A204.1 (cell line): ENCODE results near the gene CBY2.
"Not testable (repeated sequence)": the region's sequence is repeated elsewhere in the genome, so short reads cannot be mapped to it uniquely, and the experiment has no call there.

Experiments used
- FAIRE-seq: peaks from 2 replicates; lab custom pipeline; 2012; peaks lifted over from hg19 to GRCh38; lab: Jason Lieb, UNC

The CBY2 gene

DNA sequence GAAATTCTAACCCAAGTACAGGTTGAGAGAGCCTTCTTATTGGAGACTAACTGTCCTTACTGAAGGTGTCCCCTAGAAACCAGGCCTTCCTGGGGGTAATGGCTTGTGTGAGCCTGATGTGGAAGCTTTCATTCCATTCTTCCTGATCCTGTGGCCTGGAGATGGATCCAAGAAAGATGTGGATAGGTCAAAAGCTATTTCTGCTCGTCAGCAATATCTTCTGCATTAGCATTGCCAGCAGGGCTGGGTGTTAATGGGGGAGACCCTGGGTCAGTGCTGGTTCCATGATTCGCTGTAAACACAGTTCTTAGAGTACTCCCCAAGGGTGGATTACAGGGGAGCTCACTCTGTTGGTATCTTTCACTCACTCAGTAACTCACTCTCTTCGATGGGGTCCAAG is 42.9 kb downstream of the CBY2 start:
- no peak for FAIRE-seq

DNA sequence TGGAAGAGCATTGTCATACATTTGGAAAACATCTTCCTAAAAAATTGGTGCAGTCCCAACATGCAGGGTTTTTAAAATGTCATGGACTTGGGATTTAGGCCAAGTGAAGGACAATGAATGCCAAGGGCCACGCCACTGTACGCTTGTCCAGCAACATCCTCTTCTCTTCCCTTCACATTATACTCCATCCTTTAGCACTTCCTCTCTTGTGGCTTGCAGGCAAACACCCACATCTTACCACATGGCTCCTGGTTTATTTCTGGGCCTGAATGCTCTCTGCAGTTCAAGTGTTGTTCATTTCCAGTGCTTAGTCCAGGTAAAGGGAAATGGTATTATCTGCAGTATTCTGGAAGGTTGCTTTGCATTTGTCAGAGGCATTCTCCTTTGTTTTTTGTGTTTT is 45.0 kb downstream of the CBY2 start:
- FAIRE-seq = no peak

DNA sequence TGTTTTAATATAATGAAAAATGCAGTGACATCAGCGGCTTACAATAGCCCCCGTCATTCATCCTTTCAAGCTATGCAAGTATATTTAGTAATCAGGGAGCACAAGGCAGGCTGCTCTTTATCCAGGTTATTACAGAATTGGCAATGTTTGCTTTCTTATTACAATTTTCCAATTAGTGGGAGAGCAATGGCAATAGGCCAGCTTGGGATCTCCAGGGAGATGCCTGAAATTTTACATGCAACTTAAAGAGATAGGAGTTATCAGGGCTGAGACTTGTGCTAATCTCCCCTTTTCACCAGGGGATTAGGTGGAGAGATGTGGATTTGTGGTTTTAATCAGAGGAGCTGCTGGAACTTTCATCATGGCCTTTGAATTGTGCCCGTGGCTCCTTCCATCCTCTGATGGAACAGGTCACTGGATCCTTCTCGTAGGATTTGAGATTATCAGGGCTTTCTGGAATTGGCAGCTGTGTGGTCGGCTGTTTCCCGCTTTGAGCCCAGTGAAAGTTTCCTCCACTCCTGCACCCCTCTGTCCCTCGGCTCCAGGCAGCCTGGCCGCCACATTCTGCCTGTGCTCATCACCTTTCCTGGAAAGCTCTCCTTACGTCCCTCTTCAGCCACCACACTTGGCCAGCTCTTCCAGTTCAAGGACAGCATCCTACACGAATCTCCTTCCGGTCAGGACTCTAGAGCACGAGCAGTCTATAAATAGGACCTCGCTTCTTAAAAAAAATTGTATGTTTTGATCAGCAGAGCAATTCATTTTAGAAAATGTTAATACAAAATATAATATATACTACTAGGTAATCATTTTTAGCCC is 47.0 kb downstream of the CBY2 start:
- FAIRE-seq = no peak

DNA sequence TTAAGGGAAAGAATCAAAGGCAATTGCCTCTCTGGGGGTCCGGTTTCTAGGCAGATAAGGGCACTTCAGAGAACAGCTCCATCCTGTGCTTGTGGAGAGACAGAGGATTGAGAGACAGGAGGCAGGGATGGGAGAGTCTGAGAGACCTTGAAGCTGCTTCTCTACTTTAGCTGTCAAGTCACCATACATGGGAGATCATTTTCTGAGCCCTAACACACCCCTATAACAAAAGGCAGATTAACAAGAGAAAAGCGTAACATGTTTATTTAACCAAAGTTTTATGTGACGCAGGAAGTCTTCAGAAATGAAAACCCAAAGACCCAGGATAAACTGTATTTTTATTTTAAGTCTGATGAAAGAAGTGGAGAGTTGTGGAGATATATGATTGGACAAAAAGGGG is 48.4 kb downstream of the CBY2 start:
- FAIRE-seq = no peak

DNA sequence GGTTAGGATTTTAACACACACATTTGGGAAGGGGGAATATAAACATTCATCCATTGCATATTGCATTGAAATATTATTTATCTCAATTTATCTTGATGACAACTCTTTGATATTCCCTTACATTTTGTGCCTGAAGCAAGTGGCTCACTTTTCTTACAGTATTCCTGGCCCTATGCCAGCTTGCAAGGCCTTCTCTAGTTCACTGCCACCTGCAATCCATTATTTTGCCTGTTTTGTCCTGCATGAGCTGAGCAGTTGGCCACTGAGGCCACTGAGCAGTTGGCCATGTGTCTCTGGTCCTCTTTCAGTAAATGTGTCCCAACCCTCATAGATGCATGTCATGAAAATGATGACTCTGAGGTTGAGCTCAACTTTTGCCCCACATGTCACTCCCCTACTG is 49.8 kb downstream of the CBY2 start:
- no peak for FAIRE-seq

DNA sequence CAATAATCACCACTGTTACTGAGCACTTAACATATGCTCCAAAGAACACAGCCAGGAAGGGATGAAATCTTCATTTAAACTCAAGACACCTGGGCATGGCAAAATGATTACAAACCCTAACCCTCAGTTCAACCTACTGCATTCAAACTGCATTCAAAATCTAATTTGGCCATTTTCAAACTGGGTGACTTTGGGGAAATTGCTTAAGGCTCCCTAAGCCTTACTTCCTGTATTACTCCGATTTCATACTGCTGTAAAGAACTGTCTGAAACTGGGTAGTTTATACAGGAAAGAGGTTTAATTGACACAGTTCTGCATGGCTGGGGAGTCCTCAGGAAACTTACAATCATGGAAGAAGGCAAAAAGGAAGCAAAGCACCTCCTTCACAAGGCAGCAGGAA is 50.4 kb downstream of the CBY2 start:
- no peak for FAIRE-seq

DNA sequence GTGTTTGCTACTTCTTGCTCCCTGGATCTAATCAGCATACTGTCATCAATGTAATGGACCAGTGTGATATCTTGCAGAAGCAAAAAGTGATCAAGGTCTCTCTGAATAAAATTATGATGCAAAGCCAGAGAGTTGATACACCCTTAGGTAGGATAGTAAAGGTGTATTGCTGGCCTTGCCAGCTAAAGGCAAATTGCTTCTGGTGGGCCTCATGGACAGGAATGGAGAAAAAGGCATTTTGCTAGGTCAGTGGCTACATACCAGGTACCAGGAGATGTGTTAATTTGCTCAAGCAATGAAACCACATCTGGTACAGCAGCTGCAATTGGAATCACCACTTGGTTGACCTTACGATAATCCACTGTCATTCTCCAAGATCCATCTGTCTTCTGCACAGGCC is 54.4 kb downstream of the CBY2 start:
- FAIRE-seq = not testable (repeated sequence)

DNA sequence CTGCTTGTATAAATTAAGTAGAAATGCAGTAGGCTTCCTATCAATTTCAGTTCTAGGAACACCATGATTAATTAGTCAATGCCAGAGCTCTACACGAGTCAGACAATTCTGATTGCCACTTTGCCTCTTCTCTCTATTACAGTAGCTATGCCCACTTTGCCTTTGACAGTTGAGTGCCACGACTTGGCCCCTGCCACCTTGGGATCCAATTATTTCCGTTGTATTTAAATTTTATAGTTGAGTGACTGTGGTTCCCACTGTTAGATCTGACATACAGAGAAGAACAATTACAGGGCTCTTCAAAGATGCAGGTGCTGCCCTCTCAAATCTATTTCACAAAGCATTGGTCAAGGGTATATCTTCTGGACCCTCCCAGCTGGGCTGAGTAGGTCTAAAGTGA is 55.5 kb downstream of the CBY2 start:
- FAIRE-seq = not testable (repeated sequence)

DNA sequence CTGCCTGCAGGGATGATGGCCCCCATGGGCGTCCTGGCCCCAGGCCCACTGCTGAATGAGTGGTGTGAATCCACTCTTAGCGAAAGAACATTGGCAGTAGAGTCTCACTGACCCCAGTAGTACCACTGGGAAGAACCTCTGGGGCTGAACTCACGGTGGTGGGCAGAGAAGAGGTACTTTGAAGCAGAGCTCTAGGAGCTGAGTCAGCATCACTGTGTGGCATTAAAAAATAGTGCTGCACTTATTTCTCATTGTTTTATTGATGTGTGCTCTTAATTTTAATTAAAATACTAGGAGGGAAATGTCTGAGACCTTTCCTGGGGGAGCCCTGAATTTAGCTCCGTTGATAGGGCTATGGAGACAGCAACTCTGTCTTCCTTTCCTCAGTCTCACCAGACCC is 61.3 kb downstream of the CBY2 start:
- no peak for FAIRE-seq
